ENCODE measurements around the gene TDRD6.

The TDRD6 gene

GRCh38 chr6:46657642-46658041 lies 30.0 kb upstream of the TDRD6 start:
- Histone ChIP-seq H3K4me1 (ENCODE audit: control extremely low read depth in 1 of 4, control insufficient read depth in 4 of 4, insufficient read depth in 4 of 4, low read length in 3 of 4) (peaks cover 0 to 10% (median 8%) of the 10 kb centered on the region in 4 experiments), H3K9me3 (ENCODE audit: control extremely low read depth in 1 of 5, control insufficient read depth in 4 of 5, insufficient read depth in 2 of 5, low read depth in 1 of 5, low read length in 4 of 5) (no peaks in the 10 kb centered on the region), H3K27ac (ENCODE audit: insufficient read depth in 1 of 2, low read depth in 1 of 2, low read length in 2 of 2, poor library complexity in 1 of 2, severe bottlenecking in 2 of 2) (no peak overlapping the region), H3K4me3 (ENCODE audit: control insufficient read depth in 1 of 7, extremely low read depth in 1 of 7, insufficient read depth in 4 of 7, low read depth in 2 of 7, low read length in 6 of 7) (no peak overlapping the region), H3K27me3 (replicated peaks in 2 of 5; ENCODE audit: control insufficient read depth in 4 of 5, insufficient read depth in 5 of 5, low read length in 4 of 5) (peaks cover 0 to 4% (median 0%) of the 10 kb centered on the region in 5 experiments), H3K36me3 (ENCODE audit: control insufficient read depth in 4 of 4, insufficient read depth in 4 of 4, low read length in 3 of 4) (no peaks in the 10 kb centered on the region)
- DNase-seq, result no peak
- ChIA-PET POLR2A (no interaction called here), CTCF (no interaction called here)

- POLR2A ChIA-PET, result interaction anchor here (0.7 kb wide), 1 partner anchor 480 kb away, joined by 5 read pairs; no protein-coding TSS in a partner anchor
These were observed 26.2 kb upstream of the TDRD6 start for GRCh38 chr6:46661483-46661882.

GRCh38 chr6:46667377-46667776 lies 20.3 kb upstream of the TDRD6 start:
- no peak for DNase-seq
- H3K27me3 ChIP-seq (replicated peaks in 2 of 5; ENCODE audit: control insufficient read depth in 4 of 5, insufficient read depth in 5 of 5, low read length in 4 of 5), result no peaks in the 10 kb centered on the region
- no peaks in the 10 kb centered on the region for H3K9me3 ChIP-seq (ENCODE audit: control extremely low read depth in 1 of 5, control insufficient read depth in 4 of 5, insufficient read depth in 2 of 5, low read depth in 1 of 5, low read length in 4 of 5)
- no peak overlapping the region for H3K4me3 ChIP-seq (ENCODE audit: control insufficient read depth in 1 of 7, extremely low read depth in 1 of 7, insufficient read depth in 4 of 7, low read depth in 2 of 7, low read length in 6 of 7)
- 100% methylated on average over 2 of the region's 2 CpGs for WGBS (ENCODE audit: insufficient coverage)
- H3K4me1 ChIP-seq (ENCODE audit: control extremely low read depth in 1 of 4, control insufficient read depth in 4 of 4, insufficient read depth in 4 of 4, low read length in 3 of 4), result no peaks in the 10 kb centered on the region
- peaks cover 0 to 10% (median 0%) of the 10 kb centered on the region in 4 experiments for H3K36me3 ChIP-seq (ENCODE audit: control insufficient read depth in 4 of 4, insufficient read depth in 4 of 4, low read length in 3 of 4)
- H3K27ac ChIP-seq (ENCODE audit: insufficient read depth in 1 of 2, low read depth in 1 of 2, low read length in 2 of 2, poor library complexity in 1 of 2, severe bottlenecking in 2 of 2), result no peak overlapping the region
- ChIA-PET CTCF (no interaction called here), POLR2A (no interaction called here)

More at GRCh38 chr6:46661483-46661882, 26.2 kb upstream of the TDRD6 start:
- H3K27me3 ChIP-seq (replicated peaks in 2 of 5; ENCODE audit: control insufficient read depth in 4 of 5, insufficient read depth in 5 of 5, low read length in 4 of 5), result no peaks in the 10 kb centered on the region
- no peak for DNase-seq
- H3K4me1 ChIP-seq (ENCODE audit: control extremely low read depth in 1 of 4, control insufficient read depth in 4 of 4, insufficient read depth in 4 of 4, low read length in 3 of 4), result no peaks in the 10 kb centered on the region
- CTCF ChIA-PET, result no interaction called here
- no peak overlapping the region for H3K27ac ChIP-seq (ENCODE audit: insufficient read depth in 1 of 2, low read depth in 1 of 2, low read length in 2 of 2, poor library complexity in 1 of 2, severe bottlenecking in 2 of 2)
- H3K36me3 ChIP-seq (ENCODE audit: control insufficient read depth in 4 of 4, insufficient read depth in 4 of 4, low read length in 3 of 4), result no peaks in the 10 kb centered on the region
- no peaks in the 10 kb centered on the region for H3K9me3 ChIP-seq (ENCODE audit: control extremely low read depth in 1 of 5, control insufficient read depth in 4 of 5, insufficient read depth in 2 of 5, low read depth in 1 of 5, low read length in 4 of 5)
- H3K4me3 ChIP-seq (ENCODE audit: control insufficient read depth in 1 of 7, extremely low read depth in 1 of 7, insufficient read depth in 4 of 7, low read depth in 2 of 7, low read length in 6 of 7), result no peak overlapping the region
- WGBS (ENCODE audit: insufficient coverage), result 100% methylated on average over 1 of the region's 2 CpGs

GRCh38 chr6:46674410-46674809 lies 13.3 kb upstream of the TDRD6 start:
- POLR2A ChIA-PET, result no interaction called here
- H3K27ac ChIP-seq (ENCODE audit: insufficient read depth in 1 of 2, low read depth in 1 of 2, low read length in 2 of 2, poor library complexity in 1 of 2, severe bottlenecking in 2 of 2), result no peak overlapping the region

GRCh38 chr6:46676604-46677313 lies 10.9 kb upstream of the TDRD6 start:
- CTCF ChIA-PET, result interaction anchor here (0.9 kb wide), 1 partner anchor 36 kb away, joined by 3 read pairs; no protein-coding TSS in a partner anchor
- WGBS (ENCODE audit: insufficient coverage), result 95% methylated on average over 4 of the region's 6 CpGs

More at GRCh38 chr6:46674410-46674809, 13.3 kb upstream of the TDRD6 start:
- H3K36me3 ChIP-seq (ENCODE audit: control insufficient read depth in 4 of 4, insufficient read depth in 4 of 4, low read length in 3 of 4), result peaks cover 0 to 7% (median under 1%) of the 10 kb centered on the region in 4 experiments
- no peaks in the 10 kb centered on the region for H3K4me1 ChIP-seq (ENCODE audit: control extremely low read depth in 1 of 4, control insufficient read depth in 4 of 4, insufficient read depth in 4 of 4, low read length in 3 of 4)
- no peak overlapping the region for H3K4me3 ChIP-seq (ENCODE audit: control insufficient read depth in 1 of 7, extremely low read depth in 1 of 7, insufficient read depth in 4 of 7, low read depth in 2 of 7, low read length in 6 of 7)
- no peaks in the 10 kb centered on the region for H3K9me3 ChIP-seq (ENCODE audit: control extremely low read depth in 1 of 5, control insufficient read depth in 4 of 5, insufficient read depth in 2 of 5, low read depth in 1 of 5, low read length in 4 of 5)
- no peaks in the 10 kb centered on the region for H3K27me3 ChIP-seq (replicated peaks in 2 of 5; ENCODE audit: control insufficient read depth in 4 of 5, insufficient read depth in 5 of 5, low read length in 4 of 5)
- no peak for DNase-seq
- WGBS (ENCODE audit: insufficient coverage), result 100% methylated on average over 1 of the region's 1 CpG
- CTCF ChIA-PET, result interaction anchor here (1.4 to 1.5 kb wide), 2 partner anchors 10 to 454 kb away, joined by 3 to 5 read pairs; no protein-coding TSS in a partner anchor

GRCh38 chr6:46677314-46677654 lies 10.4 kb upstream of the TDRD6 start:
- WGBS (ENCODE audit: insufficient coverage), result no CpG with 5 or more reads among the region's 4 CpGs
- H3K4me1 ChIP-seq (ENCODE audit: control extremely low read depth in 1 of 4, control insufficient read depth in 4 of 4, insufficient read depth in 4 of 4, low read length in 3 of 4), result no peaks in the 10 kb centered on the region
- ChIA-PET CTCF (interaction anchor here (0.9 kb wide), 1 partner anchor 36 kb away, joined by 3 read pairs; no protein-coding TSS in a partner anchor), POLR2A (interaction anchor here (0.6 kb wide), 1 partner anchor 32 kb away, joined by 3 read pairs; no protein-coding TSS in a partner anchor)
- H3K4me3 ChIP-seq (ENCODE audit: control insufficient read depth in 1 of 7, extremely low read depth in 1 of 7, insufficient read depth in 4 of 7, low read depth in 2 of 7, low read length in 6 of 7), result no peak overlapping the region
- H3K36me3 ChIP-seq (ENCODE audit: control insufficient read depth in 4 of 4, insufficient read depth in 4 of 4, low read length in 3 of 4), result peaks cover 0 to 4% (median under 1%) of the 10 kb centered on the region in 4 experiments
- DNase-seq, result peak in 1 of 3 donors; percentile 3
- no peak overlapping the region for H3K27ac ChIP-seq (ENCODE audit: insufficient read depth in 1 of 2, low read depth in 1 of 2, low read length in 2 of 2, poor library complexity in 1 of 2, severe bottlenecking in 2 of 2)
- no peaks in the 10 kb centered on the region for H3K9me3 ChIP-seq (ENCODE audit: control extremely low read depth in 1 of 5, control insufficient read depth in 4 of 5, insufficient read depth in 2 of 5, low read depth in 1 of 5, low read length in 4 of 5)
- no peaks in the 10 kb centered on the region for H3K27me3 ChIP-seq (replicated peaks in 2 of 5; ENCODE audit: control insufficient read depth in 4 of 5, insufficient read depth in 5 of 5, low read length in 4 of 5)

More at GRCh38 chr6:46676604-46677313, 10.9 kb upstream of the TDRD6 start:
- peak in 1 of 3 donors; percentile 8 for DNase-seq
- Histone ChIP-seq H3K27ac (ENCODE audit: insufficient read depth in 1 of 2, low read depth in 1 of 2, low read length in 2 of 2, poor library complexity in 1 of 2, severe bottlenecking in 2 of 2) (no peak overlapping the region), H3K4me1 (ENCODE audit: control extremely low read depth in 1 of 4, control insufficient read depth in 4 of 4, insufficient read depth in 4 of 4, low read length in 3 of 4) (no peaks in the 10 kb centered on the region), H3K36me3 (ENCODE audit: control insufficient read depth in 4 of 4, insufficient read depth in 4 of 4, low read length in 3 of 4) (peaks cover 0 to 4% (median under 1%) of the 10 kb centered on the region in 4 experiments), H3K9me3 (ENCODE audit: control extremely low read depth in 1 of 5, control insufficient read depth in 4 of 5, insufficient read depth in 2 of 5, low read depth in 1 of 5, low read length in 4 of 5) (no peaks in the 10 kb centered on the region), H3K4me3 (ENCODE audit: control insufficient read depth in 1 of 7, extremely low read depth in 1 of 7, insufficient read depth in 4 of 7, low read depth in 2 of 7, low read length in 6 of 7) (no peak overlapping the region), H3K27me3 (replicated peaks in 2 of 5; ENCODE audit: control insufficient read depth in 4 of 5, insufficient read depth in 5 of 5, low read length in 4 of 5) (no peaks in the 10 kb centered on the region)
- POLR2A ChIA-PET, result no interaction called here

- CTCF ChIA-PET, result no interaction called here
- DNase-seq, result peak in 2 of 3 donors; percentile 17 to 39
- H3K9me3 ChIP-seq (ENCODE audit: control extremely low read depth in 1 of 5, control insufficient read depth in 4 of 5, insufficient read depth in 2 of 5, low read depth in 1 of 5, low read length in 4 of 5), result peaks cover 0 to 9% (median 3%) of the 10 kb centered on the region in 5 experiments
- no peaks in the 10 kb centered on the region for H3K36me3 ChIP-seq (ENCODE audit: control insufficient read depth in 4 of 4, insufficient read depth in 4 of 4, low read length in 3 of 4)
- WGBS (ENCODE audit: insufficient coverage), result 100% methylated on average over 1 of the region's 4 CpGs
- no peaks in the 10 kb centered on the region for H3K4me1 ChIP-seq (ENCODE audit: control extremely low read depth in 1 of 4, control insufficient read depth in 4 of 4, insufficient read depth in 4 of 4, low read length in 3 of 4)
- H3K27ac ChIP-seq (ENCODE audit: insufficient read depth in 1 of 2, low read depth in 1 of 2, low read length in 2 of 2, poor library complexity in 1 of 2, severe bottlenecking in 2 of 2), result no peak overlapping the region
- H3K4me3 ChIP-seq (ENCODE audit: control insufficient read depth in 1 of 7, extremely low read depth in 1 of 7, insufficient read depth in 4 of 7, low read depth in 2 of 7, low read length in 6 of 7), result no peak overlapping the region
- H3K27me3 ChIP-seq (replicated peaks in 2 of 5; ENCODE audit: control insufficient read depth in 4 of 5, insufficient read depth in 5 of 5, low read length in 4 of 5), result no peaks in the 10 kb centered on the region
- POLR2A ChIA-PET, result no interaction called here
These were observed 2.9 kb upstream of the TDRD6 start for GRCh38 chr6:46684771-46685170.
